ENCODE measurements around the gene BCL7B.
"Not testable (repeated sequence)": the region's sequence is repeated elsewhere in the genome, so short reads cannot be mapped to it uniquely, and the experiment has no call there.

Gene BCL7B
- 18.3 to 47.4 (median 31.3) reads per million in 18 experiments for total RNA-seq

DNA sequence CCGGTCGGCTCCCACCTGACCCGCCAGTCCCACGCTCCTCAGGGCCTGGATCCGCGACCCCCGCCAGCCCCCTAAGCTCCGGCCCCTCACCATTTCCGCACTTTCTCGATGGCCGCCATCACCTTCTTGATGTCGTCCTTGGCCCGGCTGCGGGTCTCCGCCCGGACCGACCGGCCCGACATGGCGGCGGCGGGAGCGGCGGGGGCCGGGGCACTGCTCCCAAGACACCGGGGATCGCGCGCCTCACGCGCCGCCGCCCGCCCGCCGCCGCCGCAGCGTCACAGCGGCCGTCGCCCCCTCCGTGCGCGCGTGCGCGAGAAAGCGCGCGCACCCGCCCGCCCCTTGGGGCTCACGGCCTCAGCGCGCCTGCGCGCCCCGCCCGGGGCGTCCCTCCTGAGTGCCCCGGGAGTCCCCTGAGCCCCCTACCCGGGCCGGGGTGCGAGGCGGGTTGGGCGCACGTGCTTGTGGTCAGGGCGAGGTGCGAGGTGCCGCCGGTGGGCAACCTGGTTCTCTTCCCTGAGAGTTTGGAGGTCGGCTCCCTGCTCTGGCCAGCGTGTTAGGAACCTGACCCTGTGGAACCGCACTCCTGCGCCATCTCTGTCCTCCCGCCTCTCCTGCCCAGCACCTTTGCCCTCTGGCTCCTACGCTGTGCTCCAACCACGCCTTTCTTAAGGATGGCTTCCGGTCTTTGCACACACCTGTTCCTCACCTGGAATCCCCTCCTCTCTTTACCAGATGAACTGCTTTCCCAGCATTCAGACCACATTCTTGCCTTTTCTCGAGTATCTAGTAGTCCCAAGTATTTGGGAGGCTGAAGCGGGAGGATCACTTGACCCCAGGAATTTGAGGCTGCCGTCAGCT lies at the start of gene BCL7B:
TSS of gene BCL7B (minus strand) at position 294 of the 861 bp plus-strand sequence. CDS start at position 182, 112 bp downstream.
- DNase-seq = peak; percentile 79 to 89

GRCh38 chr7:73605601-73606220 lies 48.2 kb upstream of the BCL7B start:
- DNase-seq = no peak

- DNase-seq = peak; percentile 83 to 92
Measured at GRCh38 chr7:73602721-73603651, 45.5 kb upstream of the BCL7B start.

DNA sequence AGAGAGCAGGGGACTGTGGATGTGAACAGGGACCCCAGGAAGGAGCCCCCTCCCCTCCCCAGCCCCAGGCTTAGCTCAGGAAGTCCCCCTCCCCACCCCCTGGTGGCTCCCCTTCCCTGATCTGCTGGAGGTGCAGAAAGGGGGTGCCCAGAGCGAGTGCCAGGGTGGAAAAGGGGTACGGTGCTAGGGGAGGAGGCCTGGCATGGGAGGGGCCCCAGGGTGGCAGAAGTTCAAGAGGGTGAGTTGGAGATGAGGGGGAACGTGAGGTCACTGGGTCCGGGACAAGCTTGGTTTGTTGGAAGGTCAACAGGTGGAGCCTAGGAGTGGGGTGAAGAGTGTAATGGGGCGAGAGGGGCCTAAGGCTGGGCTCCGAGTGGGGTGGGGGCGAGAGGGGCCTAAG lies 42.4 kb upstream of the BCL7B start:
- DNase-seq = no peak

- peak in 1 of 2 donors; percentile 5 for DNase-seq
Measured at GRCh38 chr7:73599151-73599882, 41.8 kb upstream of the BCL7B start.

DNA sequence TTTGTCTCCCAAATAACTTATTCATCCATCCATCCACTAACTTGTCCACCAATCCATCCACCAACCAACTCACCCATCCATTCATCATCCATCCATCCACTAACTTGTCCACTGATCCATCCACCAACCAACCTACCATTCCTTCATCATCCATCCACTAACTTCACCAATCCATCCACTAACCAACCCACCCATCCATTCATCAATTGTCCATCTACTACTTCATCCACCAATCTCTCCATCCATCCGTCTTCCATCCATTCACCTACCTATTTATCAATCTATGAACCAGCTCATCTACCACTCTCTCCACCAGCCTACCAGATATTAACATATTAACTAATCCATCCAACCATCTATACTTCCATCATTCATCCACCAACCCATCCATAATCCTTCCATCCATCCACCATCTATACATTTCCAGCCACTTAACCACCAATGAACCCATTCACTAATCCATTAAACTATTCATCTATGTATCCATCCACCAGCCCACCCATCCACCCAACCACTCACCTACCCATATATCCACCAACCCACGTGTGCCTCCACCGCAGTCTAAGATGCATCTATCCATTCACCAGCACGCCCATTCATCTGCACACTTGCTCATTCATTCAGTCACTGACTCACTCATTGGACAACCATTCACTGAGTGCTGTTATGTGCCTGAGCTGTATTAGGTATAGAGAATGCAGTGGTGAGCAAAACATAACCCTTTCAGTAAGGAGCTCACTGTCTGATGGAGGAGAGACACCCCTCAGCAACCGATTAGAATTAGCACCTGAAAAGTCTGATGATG lies 40.7 kb upstream of the BCL7B start:
- no peak for DNase-seq

GRCh38 chr7:73596191-73597065 lies 38.9 kb upstream of the BCL7B start:
- DNase-seq = no peak

GRCh38 chr7:73595358-73595757 lies 37.9 kb upstream of the BCL7B start:
- no peak for DNase-seq

- DNase-seq = peak in 1 of 2 donors; percentile 24
Measured at GRCh38 chr7:73593207-73594045, 35.9 kb upstream of the BCL7B start.

GRCh38 chr7:73586911-73587310 lies 29.4 kb upstream of the BCL7B start:
- DNase-seq = no peak

GRCh38 chr7:73585196-73585595 lies 27.7 kb upstream of the BCL7B start:
- no peak for DNase-seq

- peak; percentile 38 to 61 for DNase-seq
Measured at GRCh38 chr7:73582664-73583202, 25.2 kb upstream of the BCL7B start.

DNA sequence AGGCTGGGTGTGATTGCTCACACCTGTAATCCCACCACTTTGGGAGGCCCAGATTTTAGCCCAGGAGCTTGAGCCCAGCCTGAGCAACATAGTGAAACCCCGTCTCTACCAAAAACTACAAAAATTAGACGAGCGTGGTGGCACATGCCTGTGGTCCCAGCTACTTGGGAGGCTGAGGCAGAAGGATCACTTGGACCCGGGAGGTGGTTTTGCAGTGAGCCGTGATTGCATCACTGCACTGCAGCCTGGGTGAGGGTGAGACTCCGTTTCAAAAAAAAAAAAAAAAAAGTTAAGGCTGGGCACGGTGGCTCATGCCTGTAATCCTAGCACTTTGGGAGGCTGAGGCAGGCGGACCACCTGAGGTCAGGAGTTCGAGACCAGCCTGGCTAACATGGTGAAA lies 23.5 kb upstream of the BCL7B start:
- not testable (repeated sequence) for DNase-seq

DNA sequence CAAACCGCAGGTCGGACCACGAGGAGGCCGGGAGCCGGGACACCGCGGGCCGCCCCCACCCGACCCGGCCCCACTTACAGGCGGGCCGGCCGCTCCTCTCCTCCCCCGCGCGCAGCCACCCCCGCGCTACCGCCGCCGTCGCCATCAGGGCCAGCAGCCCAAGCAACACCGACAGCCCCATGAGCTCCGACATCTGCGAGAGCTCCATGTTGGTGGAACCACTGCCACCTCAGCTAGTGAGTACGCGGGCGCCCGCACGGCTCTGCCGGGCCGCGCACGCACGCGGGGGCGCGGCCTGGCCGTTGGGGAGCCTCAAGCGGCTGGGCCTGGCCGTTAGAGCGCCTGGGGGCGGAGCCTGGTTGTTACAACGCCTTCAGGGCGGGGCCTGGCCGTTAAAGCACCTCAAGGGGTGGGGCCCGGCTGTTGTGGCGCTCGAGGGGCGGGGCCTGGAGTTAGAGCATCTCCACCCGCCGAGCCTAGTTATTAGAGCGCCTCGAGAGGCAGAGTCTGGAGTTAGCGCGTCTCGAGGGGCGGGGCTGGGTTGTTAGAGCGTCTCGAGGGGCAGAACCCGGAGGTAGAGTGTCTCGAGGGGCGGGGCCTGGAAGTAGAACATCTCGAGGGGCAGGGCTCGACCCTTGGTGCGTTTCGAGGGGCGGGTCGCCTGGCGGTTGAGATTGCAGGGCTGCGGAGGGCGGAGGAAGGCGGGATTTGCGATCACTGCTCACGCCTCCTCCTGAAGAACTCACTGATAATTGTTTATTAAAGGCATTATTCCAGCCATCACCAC lies 21.0 kb upstream of the BCL7B start, which contains the start of gene TBL2:
TSS of gene TBL2 (minus strand) at position 238 of the 787 bp plus-strand sequence. CDS start at position 208, 30 bp downstream.
- peak; percentile 100 for DNase-seq

- DNase-seq = no peak
Measured at GRCh38 chr7:73577627-73578341, 20.3 kb upstream of the BCL7B start.

DNA sequence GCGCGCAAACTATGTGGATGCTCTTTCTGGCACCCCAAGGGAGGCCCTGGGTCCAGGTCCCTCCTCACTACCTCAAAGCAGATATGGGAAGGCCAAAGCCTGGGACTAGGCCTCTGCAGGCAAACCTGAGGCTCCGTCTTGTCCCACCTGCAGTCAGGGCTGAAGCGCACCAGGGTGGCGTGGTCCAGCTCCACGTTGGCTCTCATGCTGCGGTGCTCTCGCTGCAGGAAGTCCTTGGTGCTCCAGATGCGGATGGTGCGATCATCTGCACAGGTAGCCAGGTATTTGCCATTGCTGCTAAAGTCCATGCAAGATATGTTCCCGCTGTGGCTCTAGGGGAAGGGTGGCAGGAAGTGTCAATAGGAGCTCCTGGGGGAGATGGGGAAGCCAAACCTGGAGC lies 16.3 kb upstream of the BCL7B start:
- DNase-seq = no peak

DNA sequence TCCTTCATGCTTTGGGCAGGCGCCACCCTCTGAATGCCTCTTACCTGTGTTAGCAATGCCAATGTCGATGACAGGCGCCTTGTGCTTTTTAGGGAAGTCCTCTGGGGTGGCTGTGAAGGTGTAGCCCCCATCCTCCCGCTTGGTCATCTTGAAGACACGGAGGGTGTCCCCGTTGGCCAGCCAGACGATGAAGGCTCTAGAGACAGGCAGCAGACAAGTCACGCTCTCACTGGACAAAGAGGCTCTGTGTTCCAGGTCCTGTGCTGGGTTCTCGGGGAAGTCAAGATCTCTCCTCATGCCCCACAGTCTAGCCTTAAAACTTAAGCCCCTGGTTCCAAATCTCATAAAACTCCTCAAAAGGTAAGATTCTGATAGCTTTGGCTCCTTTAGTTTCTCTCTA lies 15.8 kb upstream of the BCL7B start:
- no peak for DNase-seq
